Smooth muscle cell (in vitro differentiated cells): ENCODE results near the gene TCERG1L. TPM values are rescaled to one million over a fixed set of nuclear protein-coding genes. Genes with fewer than 3 reads are reported as not detected.

Source experiments
- DNase-seq: peaks from one replicate; lab custom pipeline; 2025; ENCODE audit not compliant: unreplicated experiment; lab: John Stamatoyannopoulos, UW
- H2AFZ ChIP-seq: fragments of 200-600 bp; sonication (generic); 2 replicates; pipeline ENCODE4 v1.6.0; 2016; ENCODE audit warnings: antibody characterized with exemption, low read depth, mild to moderate bottlenecking
- H3F3A ChIP-seq: fragments of 200-600 bp; sonication (generic); 2 replicates; pipeline ENCODE4 v1.6.0; 2017; ENCODE audit warnings: antibody characterized with exemption, low read depth
- H3K27ac ChIP-seq: fragments of 200-600 bp; sonication (generic); 2 replicates; pipeline ENCODE4 v1.5.1; 2016; ENCODE audit warnings: low read depth, mild to moderate bottlenecking
- H3K27me3 ChIP-seq: fragments of 200-600 bp; sonication (generic); 2 replicates; pipeline ENCODE4 v1.6.1; 2016; ENCODE audit warnings: low read depth, mild to moderate bottlenecking
- H3K36me3 ChIP-seq: fragments of 200-600 bp; sonication (generic); 2 replicates; pipeline ENCODE4 v1.5.1; 2016; ENCODE audit warnings: low read depth
- H3K4me1 ChIP-seq: fragments of 200-600 bp; sonication (generic); 2 replicates; pipeline ENCODE4 v1.5.1; 2016; ENCODE audit warnings: low read depth
- H3K4me2 ChIP-seq: fragments of 200-600 bp; sonication (generic); 2 replicates; pipeline ENCODE4 v1.6.0; 2016; ENCODE audit warnings: mild to moderate bottlenecking
- H3K4me3 ChIP-seq: fragments of 200-600 bp; sonication (generic); 2 replicates; pipeline ENCODE4 v1.5.1; 2016; ENCODE audit warnings: mild to moderate bottlenecking
- H3K79me2 ChIP-seq: fragments of 200-600 bp; sonication (generic); 2 replicates; pipeline ENCODE4 v1.6.0; 2016; ENCODE audit warnings: low read depth, mild to moderate bottlenecking
- H3K9ac ChIP-seq: fragments of 200-600 bp; sonication (generic); 2 replicates; pipeline ENCODE4 v1.6.0; 2016; ENCODE audit warnings: low read depth
- H3K9me3 ChIP-seq: fragments of 200-600 bp; sonication (generic); replicated peaks from 2 replicates; pipeline ENCODE4 v1.5.1; 2016; ENCODE audit warnings: low read depth
- H4K20me1 ChIP-seq: fragments of 200-600 bp; sonication (generic); 2 replicates; pipeline ENCODE4 v1.6.0; 2016; ENCODE audit warnings: low read depth
- WGBS: methylation state at CpG from one replicate; pipeline ENCODE4 v1.1.7; 2016; ENCODE audit warnings: low lambda C conversion rate; 5-methylcytosine and 5-hydroxymethylcytosine counted together
- polyA plus RNA-seq: library from polyadenylated mRNA; unstranded; fragments of >200 nt; fragmentation: Nextera tagmentation; extraction: Ambion mirVana; gene quantifications from 2 replicates; pipeline ENCODE4 v1.2.1, GENCODE V29; 2016
- total RNA-seq: library from RNA; depleted of rRNA; stranded (reverse); fragments of >200 nt; gene quantifications from 2 replicates; pipeline ENCODE4 v1.2.3, GENCODE V29; 2014
- TF ChIP-seq, protein P1 (sequence below): fragments of 200-600 bp; sonication (generic); IDR thresholded peaks from 2 replicates; pipeline ENCODE4 v1.5.1; 2017; ENCODE audit warnings: borderline replicate concordance, mild to moderate bottlenecking, antibody characterized with exemption; ENCODE audit not compliant: insufficient read depth, poor library complexity, severe bottlenecking

Gene TCERG1L
- total and polyA plus RNA-seq, 2 experiments from 2014 or later = not detected

DNA sequence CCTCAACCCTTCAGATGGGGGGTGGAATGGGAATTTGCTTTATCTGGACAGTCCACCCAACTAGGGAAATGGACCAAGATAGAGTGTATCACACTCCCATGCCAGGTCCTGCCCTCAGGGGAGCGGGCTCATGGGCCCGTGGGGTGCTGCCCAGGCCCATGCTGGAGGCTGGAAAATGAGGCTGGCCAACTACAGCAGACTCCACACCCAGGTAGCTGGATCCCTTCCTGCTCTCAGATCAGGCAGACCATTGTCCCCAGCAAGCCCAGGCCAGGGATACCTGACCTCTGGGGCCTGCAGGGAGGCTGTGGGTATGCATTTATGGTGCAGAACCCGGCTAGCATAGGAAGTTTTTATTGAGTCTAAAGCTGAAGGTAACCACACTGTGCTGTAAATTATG lies 162.4 kb downstream of the TCERG1L start:
- Histone ChIP-seq H4K20me1 (no peaks in the 10 kb centered on the region), H3F3A (no peaks in the 10 kb centered on the region), H3K27ac (no peak overlapping the region), H3K36me3 (no peaks in the 10 kb centered on the region), H3K4me2 (no peak overlapping the region), H3K9me3 (no peaks in the 10 kb centered on the region), H3K27me3 (no peaks in the 10 kb centered on the region), H3K9ac (no peak overlapping the region), H2AFZ (no peak overlapping the region), H3K4me3 (no peak overlapping the region), H3K4me1 (peaks cover 9% of the 10 kb centered on the region), H3K79me2 (no peaks in the 10 kb centered on the region)
- WGBS = 61% methylated on average over 3 of the region's 3 CpGs
- TF ChIP-seq, protein P1, sequence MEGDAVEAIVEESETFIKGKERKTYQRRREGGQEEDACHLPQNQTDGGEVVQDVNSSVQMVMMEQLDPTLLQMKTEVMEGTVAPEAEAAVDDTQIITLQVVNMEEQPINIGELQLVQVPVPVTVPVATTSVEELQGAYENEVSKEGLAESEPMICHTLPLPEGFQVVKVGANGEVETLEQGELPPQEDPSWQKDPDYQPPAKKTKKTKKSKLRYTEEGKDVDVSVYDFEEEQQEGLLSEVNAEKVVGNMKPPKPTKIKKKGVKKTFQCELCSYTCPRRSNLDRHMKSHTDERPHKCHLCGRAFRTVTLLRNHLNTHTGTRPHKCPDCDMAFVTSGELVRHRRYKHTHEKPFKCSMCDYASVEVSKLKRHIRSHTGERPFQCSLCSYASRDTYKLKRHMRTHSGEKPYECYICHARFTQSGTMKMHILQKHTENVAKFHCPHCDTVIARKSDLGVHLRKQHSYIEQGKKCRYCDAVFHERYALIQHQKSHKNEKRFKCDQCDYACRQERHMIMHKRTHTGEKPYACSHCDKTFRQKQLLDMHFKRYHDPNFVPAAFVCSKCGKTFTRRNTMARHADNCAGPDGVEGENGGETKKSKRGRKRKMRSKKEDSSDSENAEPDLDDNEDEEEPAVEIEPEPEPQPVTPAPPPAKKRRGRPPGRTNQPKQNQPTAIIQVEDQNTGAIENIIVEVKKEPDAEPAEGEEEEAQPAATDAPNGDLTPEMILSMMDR = no peak
- no peak for DNase-seq

DNA sequence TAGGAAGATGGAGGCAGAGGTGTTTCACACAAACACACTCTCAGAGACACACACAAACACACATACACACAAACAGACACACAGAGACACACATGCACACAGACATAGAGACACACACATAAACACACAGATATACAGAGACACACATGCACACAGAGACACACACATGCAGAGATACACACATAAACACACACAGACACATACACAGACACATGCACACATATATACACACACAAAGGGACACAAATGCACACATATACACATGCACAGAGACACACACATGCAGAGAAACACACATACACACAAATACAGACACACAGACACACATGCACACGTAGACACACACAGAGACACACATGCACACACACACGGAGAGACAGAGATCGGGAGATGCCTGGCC lies 163.3 kb downstream of the TCERG1L start:
- H4K20me1 ChIP-seq = no peaks in the 10 kb centered on the region
- H3K9me3 ChIP-seq = no peaks in the 10 kb centered on the region
- no peaks in the 10 kb centered on the region for H3K79me2 ChIP-seq
- H3K9ac ChIP-seq = no peak overlapping the region
- DNase-seq = no peak
- no peak overlapping the region for H3K4me2 ChIP-seq
- no peak overlapping the region for H2AFZ ChIP-seq
- WGBS = 98% methylated on average over 3 of the region's 3 CpGs
- H3K36me3 ChIP-seq = no peaks in the 10 kb centered on the region
- H3K27ac ChIP-seq = no peak overlapping the region
- H3K27me3 ChIP-seq = no peaks in the 10 kb centered on the region
- TF ChIP-seq, protein P1 = no peak
- no peak overlapping the region for H3K4me3 ChIP-seq
- H3K4me1 ChIP-seq = peaks cover 9% of the 10 kb centered on the region
- no peaks in the 10 kb centered on the region for H3F3A ChIP-seq

DNA sequence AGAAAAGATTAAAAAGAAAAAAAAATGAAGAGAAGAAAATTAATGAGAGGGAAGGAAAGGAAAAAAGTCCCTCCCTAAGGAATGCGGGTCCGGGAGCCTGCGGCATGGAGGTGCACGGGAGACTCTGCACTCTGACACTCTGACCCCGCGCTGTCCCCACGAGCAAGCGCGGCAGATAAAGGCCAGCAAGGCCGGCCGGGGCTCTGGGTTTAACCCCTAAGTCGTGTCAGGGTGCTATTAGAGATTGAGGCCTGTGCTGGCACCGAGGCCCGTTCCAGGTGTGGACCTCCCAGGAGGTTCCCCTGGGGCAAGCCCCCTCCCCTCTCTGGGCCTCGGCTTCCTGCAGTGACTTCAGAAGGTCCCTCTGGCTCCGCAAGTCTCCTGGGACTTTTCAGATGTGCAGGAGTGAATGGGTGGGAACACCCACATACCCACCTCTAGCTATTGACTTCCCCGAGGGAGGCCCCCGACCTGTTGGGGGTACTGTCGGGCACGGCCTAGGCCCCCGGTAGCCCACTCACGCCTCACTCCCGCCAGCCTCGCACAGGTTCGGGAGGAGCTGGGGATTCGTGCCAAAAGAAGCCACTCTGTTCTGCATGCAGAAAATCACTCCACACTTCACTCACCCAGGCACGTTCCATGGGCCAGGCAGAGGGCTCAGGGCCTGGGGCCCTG lies 164.1 kb downstream of the TCERG1L start:
- H4K20me1 ChIP-seq = no peaks in the 10 kb centered on the region
- no peak overlapping the region for H3K9ac ChIP-seq
- 94% methylated on average over 27 of the region's 27 CpGs for WGBS
- H3K27me3 ChIP-seq = no peaks in the 10 kb centered on the region
- H3K4me1 ChIP-seq = peaks cover 9% of the 10 kb centered on the region
- no peak overlapping the region for H3K4me3 ChIP-seq
- H3F3A ChIP-seq = no peaks in the 10 kb centered on the region
- H3K36me3 ChIP-seq = no peaks in the 10 kb centered on the region
- no peak overlapping the region for H3K4me2 ChIP-seq
- TF ChIP-seq, protein P1 = no peak
- no peaks in the 10 kb centered on the region for H3K79me2 ChIP-seq
- no peak overlapping the region for H2AFZ ChIP-seq
- H3K27ac ChIP-seq = no peak overlapping the region
- no peak for DNase-seq
- no peaks in the 10 kb centered on the region for H3K9me3 ChIP-seq

- H3K27ac ChIP-seq = no peak overlapping the region
- H3K4me1 ChIP-seq = peaks cover 9% of the 10 kb centered on the region
- H2AFZ ChIP-seq = no peak overlapping the region
- no peaks in the 10 kb centered on the region for H3K79me2 ChIP-seq
- H3F3A ChIP-seq = no peaks in the 10 kb centered on the region
- no peaks in the 10 kb centered on the region for H4K20me1 ChIP-seq
- TF ChIP-seq, protein P1 = no peak
- H3K4me3 ChIP-seq = no peak overlapping the region
- H3K4me2 ChIP-seq = no peak overlapping the region
- H3K27me3 ChIP-seq = no peaks in the 10 kb centered on the region
- DNase-seq = no peak
- H3K36me3 ChIP-seq = no peaks in the 10 kb centered on the region
- H3K9me3 ChIP-seq = no peaks in the 10 kb centered on the region
- WGBS = 88% methylated on average over 9 of the region's 9 CpGs
- H3K9ac ChIP-seq = no peak overlapping the region
These were observed 164.7 kb downstream of the TCERG1L start for GRCh38 chr10:131146790-131147189.
